HG03457 (cell line): ENCODE measurements around the gene CFLAR.
A peak's percentile ranks its signal among the peaks of the same experiment; 100 is the strongest.
"Not testable (repeated sequence)": the region's sequence is repeated elsewhere in the genome, so short reads cannot be mapped to it uniquely, and the experiment has no call there.

ENCODE experiments used
- ATAC-seq: cut with Tn5 transposase; IDR thresholded peaks from one replicate; pipeline ENCODE4 v1.9.1; 2021; ENCODE audit warnings: moderate number of reproducible peaks; ENCODE audit not compliant: unreplicated experiment

Gene CFLAR

DNA sequence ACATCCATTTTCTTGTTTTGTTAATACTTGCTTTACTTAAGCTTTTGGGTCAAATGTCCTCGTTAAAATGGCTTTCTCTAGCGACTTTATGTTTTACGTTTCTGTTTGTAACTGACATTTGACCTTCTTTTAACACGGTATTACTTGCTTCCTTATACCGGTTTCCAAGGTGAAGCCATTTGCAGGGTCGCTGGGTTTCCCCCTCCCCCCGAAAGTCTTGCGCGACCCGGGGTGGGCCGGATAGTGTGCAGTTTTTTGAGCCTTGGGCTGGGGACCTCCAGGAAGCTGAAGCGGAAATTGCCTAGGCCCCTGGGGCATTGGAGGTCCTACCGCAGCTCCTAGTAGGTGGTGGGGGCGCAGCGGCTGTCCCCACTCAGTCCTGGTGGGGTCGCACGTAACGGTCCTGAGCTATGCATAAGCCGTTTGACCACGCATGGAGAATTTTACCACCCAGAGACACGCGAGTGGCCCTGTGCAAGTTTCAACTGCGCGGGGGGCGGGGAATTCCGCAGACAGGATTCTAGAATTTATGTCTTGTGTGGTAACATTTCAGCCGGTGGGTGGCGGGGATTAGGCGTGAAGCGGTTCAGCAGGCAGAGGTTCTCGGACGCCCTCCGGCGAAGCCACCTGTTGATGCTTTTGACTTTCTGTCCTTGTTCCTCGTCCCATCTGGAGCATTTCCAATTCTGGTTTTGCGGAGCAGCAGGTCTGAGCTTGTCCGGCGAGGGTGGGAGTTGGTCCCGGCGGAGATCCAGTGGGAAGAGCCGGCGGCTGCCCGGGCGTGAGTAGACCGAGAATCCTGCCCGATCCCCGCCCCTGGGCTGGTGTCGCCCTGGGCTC is 2.4 kb downstream of the CFLAR start:
- peak; percentile 38 for ATAC-seq

DNA sequence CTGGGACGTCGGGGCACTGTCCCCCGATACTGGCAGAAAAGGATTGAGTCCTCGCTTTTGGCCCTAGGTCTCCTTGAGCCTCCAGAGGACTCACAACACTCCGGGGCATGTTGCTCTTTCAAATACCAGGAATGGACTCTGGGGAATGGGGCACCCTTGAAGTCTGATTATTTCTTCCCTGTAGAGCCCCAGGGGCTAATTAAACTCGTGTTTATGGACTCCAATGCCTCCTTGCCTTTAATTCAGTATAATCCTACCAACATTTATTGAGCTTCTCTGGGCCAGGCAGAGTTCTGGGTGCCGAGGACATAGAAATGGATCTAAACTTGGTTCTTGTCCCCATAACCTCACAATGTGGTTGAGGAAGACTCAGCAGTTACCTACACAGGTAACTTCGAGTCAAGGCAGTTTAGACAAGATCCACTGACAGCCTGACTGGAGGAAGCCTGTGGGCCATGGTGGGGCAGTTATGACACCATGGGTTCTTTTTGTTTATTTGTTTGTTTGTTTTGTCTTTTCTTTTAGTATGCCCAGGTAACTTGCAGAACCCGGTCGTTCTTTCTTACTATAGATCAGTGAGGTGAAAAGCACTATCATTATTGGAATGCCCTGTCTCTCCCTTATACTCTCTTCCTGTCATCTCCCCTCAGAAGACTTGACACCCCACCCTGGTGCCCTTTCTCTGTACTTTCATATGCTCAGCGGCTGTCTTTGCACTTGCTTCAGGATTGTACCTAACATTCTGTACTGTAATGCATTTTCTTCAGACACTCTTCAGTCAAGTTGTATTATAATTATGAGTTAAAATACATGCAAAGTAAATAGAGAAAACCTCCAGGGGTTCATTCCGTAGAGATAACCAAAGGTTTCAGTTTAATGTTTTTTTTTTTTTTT is 3.2 kb downstream of the CFLAR start:
- no peak for ATAC-seq

DNA sequence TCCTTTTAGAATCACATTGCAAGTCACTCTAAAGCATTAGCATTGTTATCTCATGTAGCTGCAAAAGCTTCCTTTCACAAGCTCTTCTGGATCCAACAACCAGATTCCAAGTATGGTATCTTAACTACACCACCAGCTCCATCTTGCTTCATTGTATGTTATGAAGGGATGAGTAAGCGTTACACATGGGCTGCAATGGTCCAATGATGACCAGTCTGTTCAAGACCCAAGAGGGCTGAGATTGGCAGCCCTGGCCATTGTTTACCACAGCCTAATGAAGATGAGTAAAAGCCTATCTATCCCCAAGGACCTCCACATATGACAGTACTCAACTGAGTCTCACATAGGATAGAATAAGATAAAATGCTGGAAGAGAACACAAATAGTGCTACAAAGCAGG is 6.3 kb downstream of the CFLAR start:
- no peak for ATAC-seq

DNA sequence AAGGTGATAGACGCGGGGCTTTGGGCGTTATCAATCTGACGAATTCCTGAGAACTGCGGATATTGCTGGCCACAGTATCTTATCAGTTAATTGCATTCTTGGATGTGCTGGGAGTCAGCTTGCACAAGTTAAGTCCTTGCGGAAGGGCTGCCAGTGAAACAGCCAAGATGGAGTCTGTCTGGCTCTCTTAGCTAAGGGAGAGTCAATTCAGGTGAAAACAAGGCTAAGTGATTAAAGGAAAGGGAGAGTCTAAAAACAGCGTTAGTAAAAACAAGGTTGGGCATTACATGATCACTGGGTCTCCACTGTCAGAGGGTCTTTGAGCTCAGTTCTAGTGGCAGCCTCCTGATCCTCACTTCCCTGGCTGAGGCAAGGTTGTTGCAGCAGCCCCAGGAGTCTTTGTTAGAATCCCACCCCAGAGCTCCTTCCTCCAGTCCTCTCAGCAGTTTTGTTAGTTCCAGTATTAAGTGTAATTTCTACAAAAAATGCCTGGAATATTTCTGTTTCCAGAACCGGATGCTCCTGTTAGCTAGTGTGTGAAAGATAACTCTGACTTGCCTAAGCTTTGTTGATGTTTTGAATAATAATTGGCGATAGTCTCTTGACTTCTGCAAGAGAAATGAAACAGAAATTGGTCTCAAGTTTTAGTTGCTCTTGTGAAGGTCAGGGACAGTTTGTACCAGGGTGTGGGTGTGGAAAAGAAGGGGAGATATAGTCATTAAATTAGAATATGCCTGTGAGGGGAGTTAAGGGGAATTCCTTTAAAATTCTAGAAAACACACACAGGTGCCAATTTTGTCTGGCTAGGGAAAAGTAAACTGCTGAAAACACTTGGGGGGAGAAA is 10.6 kb downstream of the CFLAR start:
- peak; percentile 19 for ATAC-seq

DNA sequence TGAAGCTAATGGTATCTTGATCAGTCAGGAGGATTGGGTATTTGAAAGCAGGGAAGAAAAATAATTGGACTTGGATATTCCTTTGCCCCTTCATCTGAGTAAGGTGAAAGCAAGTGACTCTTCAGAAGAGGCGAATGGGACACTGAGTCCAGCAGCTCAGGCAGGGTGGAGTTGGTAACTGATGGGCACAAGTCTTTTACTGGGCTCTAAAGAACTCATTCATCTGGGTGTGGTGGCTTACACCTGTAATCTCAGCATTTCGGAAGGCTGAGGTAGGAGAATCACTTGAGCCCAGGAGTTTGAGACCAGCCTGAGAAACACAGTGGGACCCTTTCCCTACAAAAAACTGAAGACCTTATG is 11.2 kb downstream of the CFLAR start:
- no peak for ATAC-seq

DNA sequence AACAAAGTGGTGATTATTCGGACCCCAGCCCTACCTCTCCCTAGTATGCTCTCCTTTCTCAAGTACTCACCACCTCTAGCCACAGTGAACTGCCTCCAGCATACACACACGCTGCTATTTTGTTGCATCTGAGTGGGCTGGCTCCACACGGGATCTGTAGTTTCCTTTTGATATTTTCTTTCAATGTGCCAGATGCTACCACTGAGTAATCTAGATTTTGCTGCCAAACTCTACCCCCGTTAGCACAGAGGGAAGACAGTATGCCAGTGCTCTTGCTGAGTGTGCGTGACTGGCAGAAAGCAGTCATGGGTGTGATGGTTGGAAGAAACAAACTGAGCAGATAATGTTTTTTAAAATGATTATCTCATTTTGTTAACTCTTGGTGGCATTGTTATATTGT is 11.6 kb downstream of the CFLAR start:
- ATAC-seq: no peak

DNA sequence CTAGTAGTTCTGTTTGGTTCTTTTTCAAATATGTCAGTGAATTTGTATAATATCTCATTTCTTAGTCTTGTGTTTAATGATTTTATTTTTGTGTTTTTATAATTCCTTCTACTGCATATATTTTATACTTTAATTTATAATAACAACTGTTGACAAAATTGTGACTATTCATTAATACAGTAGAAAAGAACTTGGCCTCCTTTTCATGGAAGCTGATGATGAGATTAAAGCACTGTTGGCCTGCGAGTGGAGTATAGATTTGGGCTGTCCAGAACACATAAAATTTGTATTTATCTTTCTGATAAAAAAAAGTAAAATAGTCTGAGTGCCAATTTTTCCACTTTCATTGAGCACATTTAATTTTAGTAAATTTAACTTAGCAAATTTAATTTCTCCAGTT is 12.1 kb downstream of the CFLAR start:
- ATAC-seq: no peak

DNA sequence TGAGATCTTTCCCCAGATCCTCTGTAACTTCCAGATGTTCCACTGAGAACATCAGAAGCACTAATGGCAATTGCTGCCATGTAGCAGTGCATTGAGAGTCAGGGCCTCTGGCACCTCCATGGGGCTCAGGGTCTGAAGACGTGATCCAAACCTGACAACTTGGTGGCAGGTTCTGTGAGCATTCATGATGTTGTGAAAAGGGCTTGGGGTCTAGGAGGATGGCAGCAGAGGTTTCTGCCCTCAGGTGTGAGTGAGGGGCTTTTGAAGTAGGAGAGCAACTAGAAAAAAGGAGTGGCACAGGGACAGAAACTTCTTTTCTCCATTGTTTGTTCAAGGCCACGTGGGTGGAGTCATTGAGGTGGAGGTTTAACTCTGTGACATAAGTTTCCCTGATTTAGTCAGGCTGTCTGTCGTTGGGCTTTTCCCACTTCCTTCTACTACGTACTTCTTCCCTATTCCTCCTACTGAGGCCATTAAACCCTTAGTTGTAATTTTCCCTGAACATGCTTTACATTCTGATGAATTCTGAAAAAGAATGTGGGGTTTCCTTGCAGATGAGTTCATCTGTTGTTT is 13.1 kb downstream of the CFLAR start:
- ATAC-seq: no peak

DNA sequence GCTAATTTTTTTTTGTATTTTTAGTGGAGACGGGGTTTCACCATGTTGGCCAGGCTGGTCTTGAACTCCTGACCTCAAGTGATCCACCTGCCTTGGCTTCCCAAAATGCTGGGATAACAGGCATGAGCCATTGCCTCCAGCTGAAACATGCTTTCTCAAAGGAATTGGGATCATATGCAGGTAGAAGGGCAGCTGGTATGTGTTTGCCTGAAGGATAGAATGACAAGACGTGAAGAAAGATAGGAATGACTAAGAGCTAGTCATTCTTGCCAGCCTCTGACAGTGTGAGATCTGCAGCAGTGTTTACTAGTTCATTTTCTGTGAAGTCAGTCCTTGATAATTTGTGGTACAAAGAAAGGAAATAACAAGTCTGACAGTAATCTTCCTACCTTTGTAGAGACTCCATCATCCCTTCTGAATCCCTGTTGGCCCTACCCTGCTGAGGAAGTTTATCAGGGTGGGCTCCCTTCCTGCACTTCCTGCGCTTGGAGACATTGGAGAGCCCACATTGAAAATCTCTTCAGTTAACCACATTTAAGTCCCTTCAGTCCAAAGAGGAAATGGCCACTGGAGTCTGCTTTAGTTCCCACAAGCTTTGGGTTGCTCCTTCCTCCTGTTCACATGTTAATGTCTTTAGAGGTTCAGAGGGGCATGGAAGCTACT is 14.7 kb downstream of the CFLAR start:
- ATAC-seq: no peak

DNA sequence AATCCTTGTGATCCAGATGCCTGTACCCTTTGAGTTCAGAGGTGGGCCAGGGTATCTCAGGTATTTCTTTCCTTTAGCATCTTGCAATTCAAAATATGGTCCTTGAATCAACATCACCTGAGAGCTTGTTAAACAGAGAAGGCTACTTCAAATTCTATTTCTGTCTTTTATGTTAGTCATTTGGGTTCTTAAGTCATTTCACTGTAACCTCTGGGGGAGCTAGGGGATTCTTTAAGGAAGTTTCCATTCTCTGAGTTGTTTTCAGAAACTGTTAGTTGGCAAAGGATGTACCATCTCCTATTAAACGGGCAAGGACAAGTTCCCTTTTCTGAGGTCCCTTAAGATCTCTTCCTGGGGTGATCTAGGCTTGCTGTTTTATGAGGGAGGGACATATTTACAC is 16.6 kb downstream of the CFLAR start:
- no peak for ATAC-seq

DNA sequence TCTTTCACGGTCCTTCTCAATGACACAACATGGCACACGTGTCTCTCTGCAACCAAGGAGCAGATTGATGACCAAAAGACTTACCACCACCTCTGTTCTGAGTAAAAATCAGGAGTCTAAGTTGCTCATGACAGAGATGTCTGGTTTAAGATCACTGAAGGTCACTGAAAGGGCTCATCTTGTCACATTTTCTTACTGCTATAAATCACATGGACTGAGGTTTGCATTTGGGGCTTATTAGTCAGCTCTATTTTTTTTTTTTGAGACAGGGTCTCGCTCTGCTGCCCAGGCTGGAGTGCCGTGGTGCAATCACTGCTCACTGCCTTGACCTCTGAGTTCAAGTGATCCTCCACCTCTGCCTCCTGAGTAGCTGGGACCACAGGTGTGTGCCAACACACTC is 19.4 kb downstream of the CFLAR start:
- ATAC-seq: no peak

DNA sequence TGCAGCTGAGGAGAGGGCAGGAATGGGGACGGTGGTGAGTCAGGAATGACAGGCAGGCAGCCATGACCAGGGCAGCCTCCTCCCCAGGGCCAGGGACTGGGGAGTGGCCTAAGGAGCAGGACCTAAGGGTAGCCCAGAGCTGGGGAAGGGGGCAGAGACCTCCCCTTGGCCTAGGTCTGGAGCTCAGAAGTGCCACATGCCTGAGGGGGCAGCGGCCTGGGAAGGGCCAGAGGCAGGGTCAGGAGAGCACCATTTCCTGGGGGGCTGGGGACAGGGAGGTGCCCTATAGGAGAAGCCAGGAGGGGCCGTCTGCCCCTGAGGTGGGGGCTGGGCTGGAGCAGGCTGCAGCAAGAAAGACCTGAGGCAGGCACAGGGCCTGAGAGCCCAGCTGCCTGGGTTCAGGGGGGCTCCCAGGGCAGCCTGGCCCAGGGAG is 20.9 kb downstream of the CFLAR start:
- no peak for ATAC-seq

DNA sequence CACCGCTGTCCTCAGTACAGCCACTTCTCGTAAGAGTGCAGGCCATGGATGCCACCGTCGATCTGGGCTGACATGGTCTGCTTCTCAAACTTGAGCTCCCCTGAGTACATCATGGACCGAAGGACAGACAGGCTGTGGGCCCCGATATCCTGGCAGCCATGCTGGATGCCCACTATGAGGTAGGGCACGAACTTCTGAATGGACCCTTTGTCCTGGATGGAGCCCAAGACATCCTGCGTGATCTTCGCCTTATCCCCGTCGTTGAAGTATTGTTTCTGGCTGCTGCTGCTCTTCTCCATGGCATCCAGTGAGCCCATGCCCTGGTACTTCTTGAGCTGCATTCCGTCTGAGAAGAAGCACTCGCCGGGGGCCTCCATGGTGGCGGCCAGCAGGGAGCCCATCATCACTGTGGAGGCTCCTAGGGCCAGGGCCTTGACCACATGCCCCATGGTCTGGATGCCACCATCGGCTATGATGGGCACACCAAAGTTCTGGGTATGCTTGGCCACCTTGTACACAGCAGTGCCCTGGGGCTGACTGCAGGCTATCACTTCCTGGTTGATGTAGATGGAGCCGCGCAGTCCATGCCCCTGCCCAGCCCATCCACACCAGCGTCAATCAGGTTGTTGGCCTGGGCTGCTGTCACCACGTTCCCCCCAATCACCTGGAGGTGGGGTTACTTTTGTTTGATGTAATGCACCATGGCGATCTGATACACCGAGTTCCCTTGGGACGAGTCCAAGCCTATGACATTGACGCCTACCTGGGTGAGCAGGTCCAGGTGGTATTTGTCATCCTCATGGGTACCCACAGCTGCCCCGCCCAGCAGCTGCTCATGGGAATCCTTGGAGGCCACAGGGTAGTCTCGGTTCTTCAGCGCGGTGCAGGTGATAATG is 21.8 kb downstream of the CFLAR start:
- no peak for ATAC-seq

DNA sequence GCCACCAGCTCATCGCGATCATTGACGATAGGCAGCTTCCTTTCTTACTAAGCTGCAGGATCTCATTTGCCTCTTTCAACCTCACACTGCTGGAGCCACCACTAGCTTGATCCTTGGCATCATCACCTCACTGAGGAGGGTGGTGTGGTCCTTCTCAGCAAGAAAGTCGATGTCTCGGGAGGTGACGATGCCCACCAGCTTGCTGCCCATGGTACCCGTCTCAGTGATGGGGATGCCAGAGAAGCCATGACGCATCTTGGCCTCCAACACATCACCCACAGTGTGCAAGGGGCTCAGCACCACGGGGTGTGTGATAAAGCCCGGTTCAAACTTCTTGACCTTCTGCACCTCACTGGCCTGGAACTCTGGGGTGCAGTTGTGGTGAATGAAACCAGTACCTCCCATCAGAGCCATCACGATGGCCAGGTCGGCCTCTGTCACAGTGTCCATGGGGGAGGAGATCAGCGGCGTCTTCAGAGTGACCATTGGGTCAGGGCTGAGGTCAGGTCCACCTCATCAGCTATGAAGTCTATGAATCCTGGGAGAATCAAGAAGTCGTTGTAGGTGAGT is 22.5 kb downstream of the CFLAR start:
- no peak for ATAC-seq

DNA sequence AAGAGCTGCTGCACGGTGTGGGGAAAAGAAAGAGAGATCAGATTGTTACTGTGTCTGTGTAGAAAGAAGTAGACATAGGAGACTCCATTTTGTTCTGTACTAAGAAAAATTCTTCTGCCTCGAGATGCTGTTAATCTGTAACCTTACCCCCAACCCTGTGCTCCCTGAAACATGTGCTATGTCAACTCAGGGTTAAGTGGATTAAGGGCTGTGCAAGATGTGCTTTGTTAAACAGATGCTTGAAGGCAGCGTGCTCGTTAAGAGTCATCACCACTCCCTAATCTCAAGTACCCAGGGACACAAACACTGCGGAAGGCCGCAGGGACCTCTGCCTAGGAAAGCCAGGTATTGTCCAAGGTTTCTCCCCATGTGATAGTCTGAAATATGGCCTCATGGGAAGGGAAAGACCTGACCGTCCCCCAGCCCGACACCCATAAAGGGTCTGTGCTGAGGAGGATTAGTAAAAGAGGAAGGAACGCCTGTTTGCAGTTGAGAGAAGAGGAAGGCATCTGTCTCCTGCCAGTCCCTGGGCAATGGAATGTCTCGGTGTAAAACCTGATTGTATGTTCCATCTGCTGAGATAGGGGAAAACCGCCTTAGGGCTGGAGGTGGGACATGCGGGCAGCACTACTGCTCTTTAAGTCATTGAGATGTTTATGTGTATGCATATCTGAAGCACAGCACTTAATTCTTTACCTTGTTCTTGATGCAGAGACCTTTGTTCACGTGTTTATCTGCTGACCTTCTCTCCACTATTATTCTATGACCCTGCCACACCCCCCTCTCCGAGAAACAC is 23.2 kb downstream of the CFLAR start:
- ATAC-seq: not testable (repeated sequence)

DNA sequence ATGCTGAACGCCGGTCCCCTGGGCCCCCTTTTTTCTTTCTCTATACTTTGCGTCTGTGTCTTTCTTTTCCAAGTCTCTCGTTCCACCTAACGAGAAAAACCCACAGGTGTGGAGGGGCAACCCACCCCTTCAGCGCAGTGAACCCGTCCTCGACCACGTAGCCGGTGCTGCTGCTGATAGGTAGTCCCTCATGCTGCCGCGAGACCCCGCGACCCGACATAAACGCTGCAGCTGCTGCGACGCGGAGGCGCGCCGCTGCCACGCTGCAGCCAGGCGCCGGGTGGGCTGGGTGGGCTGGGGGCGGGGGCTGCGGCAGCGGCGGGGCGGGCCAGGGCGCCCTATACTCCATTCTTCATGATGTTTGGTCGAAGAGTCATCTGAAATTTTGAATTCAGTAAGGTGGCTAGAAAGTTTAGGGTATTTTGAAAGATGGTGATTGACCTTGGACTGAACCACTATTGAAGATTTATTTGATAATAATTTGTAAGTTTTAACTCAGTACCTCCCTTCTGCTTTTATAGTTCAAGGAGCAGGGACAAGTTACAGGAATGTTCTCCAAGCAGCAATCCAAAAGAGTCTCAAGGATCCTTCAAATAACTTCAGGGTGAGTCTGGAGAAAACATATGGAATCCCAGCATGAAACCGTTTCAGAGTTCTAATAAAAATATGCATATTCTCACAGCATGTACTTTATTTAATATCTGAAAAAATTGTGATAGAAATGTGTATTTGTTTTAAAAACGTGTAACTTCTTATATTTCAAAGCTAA is 24.1 kb downstream of the CFLAR start:
- no peak for ATAC-seq
